Fibroblast of lung (primary cell): ENCODE data around the gene SGIP1.

Source experiments
- EZH2 ChIP-seq: IDR thresholded peaks from 2 replicates; pipeline ENCODE4 v1.5.1; 2012; ENCODE audit warnings: low read length, control low read depth, mild to moderate bottlenecking; ENCODE audit errors: missing control alignments
- TF ChIP-seq, protein P1 (sequence below), 2 donors: IDR thresholded peaks in 1 of 2; conservative IDR thresholded peaks in 1 of 2; 1 replicate in 1 of 2; 2 replicates in 1 of 2; pipeline ENCODE4 v1.5.1; 2011 to 2012; ENCODE audit warnings: low read length in 2 of 2, control low read depth in 1 of 2, inconsistent platforms in 1 of 2, low read depth in 1 of 2, mild to moderate bottlenecking in 1 of 2

DNA sequence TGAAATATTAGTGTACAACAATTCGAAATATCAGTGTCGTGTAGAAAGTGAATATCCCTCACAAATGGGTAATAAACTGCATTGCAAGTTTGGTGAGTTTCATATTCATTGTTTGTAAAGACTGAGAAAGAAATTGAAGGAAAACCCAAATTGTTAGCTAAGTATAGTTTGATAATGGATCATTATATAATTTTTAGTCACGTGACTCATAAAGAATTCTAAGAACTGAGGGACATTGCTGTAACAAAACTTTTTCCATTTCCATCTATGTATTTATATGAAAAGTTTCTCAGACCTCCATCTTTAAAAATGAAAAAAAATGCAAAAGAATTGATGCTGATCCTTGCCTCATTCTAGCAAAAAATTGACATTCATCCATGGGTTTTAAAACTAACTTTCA, 36.0 kb upstream of the SGIP1 start:
- TF ChIP-seq, protein P1, sequence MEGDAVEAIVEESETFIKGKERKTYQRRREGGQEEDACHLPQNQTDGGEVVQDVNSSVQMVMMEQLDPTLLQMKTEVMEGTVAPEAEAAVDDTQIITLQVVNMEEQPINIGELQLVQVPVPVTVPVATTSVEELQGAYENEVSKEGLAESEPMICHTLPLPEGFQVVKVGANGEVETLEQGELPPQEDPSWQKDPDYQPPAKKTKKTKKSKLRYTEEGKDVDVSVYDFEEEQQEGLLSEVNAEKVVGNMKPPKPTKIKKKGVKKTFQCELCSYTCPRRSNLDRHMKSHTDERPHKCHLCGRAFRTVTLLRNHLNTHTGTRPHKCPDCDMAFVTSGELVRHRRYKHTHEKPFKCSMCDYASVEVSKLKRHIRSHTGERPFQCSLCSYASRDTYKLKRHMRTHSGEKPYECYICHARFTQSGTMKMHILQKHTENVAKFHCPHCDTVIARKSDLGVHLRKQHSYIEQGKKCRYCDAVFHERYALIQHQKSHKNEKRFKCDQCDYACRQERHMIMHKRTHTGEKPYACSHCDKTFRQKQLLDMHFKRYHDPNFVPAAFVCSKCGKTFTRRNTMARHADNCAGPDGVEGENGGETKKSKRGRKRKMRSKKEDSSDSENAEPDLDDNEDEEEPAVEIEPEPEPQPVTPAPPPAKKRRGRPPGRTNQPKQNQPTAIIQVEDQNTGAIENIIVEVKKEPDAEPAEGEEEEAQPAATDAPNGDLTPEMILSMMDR (conservative IDR thresholded peaks at IDR 0.05 in 1 of 2, IDR thresholded peaks at IDR 0.05 in 1 of 2; ENCODE audit: low read depth in 1 of 2, low read length in 2 of 2): no peak
- no peak for TF ChIP-seq EZH2
